Liver (tissue), 3 donors: Measurements from ENCODE around the gene ILDR2.

Experiments used
- FOXA1 ChIP-seq: IDR thresholded peaks from 2 replicates; pipeline ENCODE4 v1.6.1; 2016; ENCODE audit warnings: antibody characterized with exemption
- FOXA2 ChIP-seq: IDR thresholded peaks from 2 replicates; pipeline ENCODE4 v1.6.1; 2016; ENCODE audit warnings: antibody characterized with exemption
- GABPA ChIP-seq, 2 donors: IDR thresholded peaks in 1 of 2; conservative IDR thresholded peaks in 1 of 2; 2 replicates each; pipeline ENCODE4 v1.6.1; 2016; ENCODE audit warnings: antibody characterized with exemption in 2 of 2, mild to moderate bottlenecking in 1 of 2, moderate library complexity in 1 of 2
- HNF4A ChIP-seq, 2 donors: conservative IDR thresholded peaks; 2 replicates each; pipeline ENCODE4 v1.6.1; 2016; ENCODE audit warnings: antibody characterized with exemption in 2 of 2, mild to moderate bottlenecking in 2 of 2
- JUND ChIP-seq, 2 donors: IDR thresholded peaks; 2 replicates each; pipeline ENCODE4 v1.6.1; 2016; ENCODE audit warnings: antibody characterized with exemption in 2 of 2
- MAX ChIP-seq: IDR thresholded peaks from 2 replicates; pipeline ENCODE4 v1.6.1; 2016; ENCODE audit warnings: antibody characterized with exemption
- NR2F2 ChIP-seq: IDR thresholded peaks from 2 replicates; pipeline ENCODE4 v1.6.1; 2016; ENCODE audit warnings: antibody characterized with exemption
- RAD21 ChIP-seq, 2 donors: IDR thresholded peaks; 2 replicates each; pipeline ENCODE4 v1.6.1; 2016; ENCODE audit warnings: antibody characterized with exemption in 2 of 2, mild to moderate bottlenecking in 2 of 2
- TAF1 ChIP-seq: conservative IDR thresholded peaks from 2 replicates; pipeline ENCODE4 v1.6.1; 2016; ENCODE audit warnings: antibody characterized with exemption, mild to moderate bottlenecking
- YY1 ChIP-seq: IDR thresholded peaks from 2 replicates; pipeline ENCODE4 v1.6.1; 2016; ENCODE audit warnings: antibody characterized with exemption, mild to moderate bottlenecking
- TF ChIP-seq, protein P1 (sequence below): fragments of 150-350 bp; IDR thresholded peaks from 2 replicates; pipeline ENCODE4 v1.5.1; 2017; ENCODE audit warnings: improper control_type of control experiment, low read depth, low read length; ENCODE audit not compliant: missing input control
- TF ChIP-seq, protein P2 (sequence below): IDR thresholded peaks from 2 replicates; pipeline ENCODE4 v1.6.1; 2016; ENCODE audit warnings: antibody characterized with exemption, mild to moderate bottlenecking
- TF ChIP-seq, protein P3 (sequence below): IDR thresholded peaks from 2 replicates; pipeline ENCODE4 v1.6.1; 2016; ENCODE audit warnings: antibody characterized with exemption
- TF ChIP-seq, protein P4 (sequence below): IDR thresholded peaks from 2 replicates; pipeline ENCODE4 v1.6.1; 2016; ENCODE audit warnings: antibody characterized with exemption
- donor health status: healthy.
- donor health status: healthy.

DNA sequence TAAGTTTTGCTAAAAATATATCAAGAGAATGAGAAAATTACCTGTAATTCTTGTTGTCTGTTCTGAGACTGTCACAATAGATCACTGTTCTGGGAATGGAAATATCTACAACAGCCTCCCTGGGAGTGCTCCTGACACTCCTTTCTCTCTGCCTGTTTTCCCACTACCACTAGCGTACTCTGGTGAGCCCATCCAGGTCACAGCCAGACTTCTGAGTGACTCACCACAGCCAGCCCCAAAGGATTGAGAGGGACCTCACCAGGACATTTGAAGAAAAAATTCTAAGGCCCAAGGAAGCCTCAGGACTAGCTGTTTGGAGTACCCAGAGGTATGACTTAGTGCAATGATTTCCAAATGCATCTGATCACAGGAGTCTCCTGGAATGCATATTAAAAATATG is 60.3 kb downstream of the ILDR2 start:
- TF ChIP-seq, protein P1, sequence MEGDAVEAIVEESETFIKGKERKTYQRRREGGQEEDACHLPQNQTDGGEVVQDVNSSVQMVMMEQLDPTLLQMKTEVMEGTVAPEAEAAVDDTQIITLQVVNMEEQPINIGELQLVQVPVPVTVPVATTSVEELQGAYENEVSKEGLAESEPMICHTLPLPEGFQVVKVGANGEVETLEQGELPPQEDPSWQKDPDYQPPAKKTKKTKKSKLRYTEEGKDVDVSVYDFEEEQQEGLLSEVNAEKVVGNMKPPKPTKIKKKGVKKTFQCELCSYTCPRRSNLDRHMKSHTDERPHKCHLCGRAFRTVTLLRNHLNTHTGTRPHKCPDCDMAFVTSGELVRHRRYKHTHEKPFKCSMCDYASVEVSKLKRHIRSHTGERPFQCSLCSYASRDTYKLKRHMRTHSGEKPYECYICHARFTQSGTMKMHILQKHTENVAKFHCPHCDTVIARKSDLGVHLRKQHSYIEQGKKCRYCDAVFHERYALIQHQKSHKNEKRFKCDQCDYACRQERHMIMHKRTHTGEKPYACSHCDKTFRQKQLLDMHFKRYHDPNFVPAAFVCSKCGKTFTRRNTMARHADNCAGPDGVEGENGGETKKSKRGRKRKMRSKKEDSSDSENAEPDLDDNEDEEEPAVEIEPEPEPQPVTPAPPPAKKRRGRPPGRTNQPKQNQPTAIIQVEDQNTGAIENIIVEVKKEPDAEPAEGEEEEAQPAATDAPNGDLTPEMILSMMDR, result no peak
- TF ChIP-seq MAX (no peak), RAD21 (IDR thresholded peaks at IDR 0.05) (no peak), HNF4A (conservative IDR thresholded peaks at IDR 0.05) (no peak), YY1 (no peak), JUND (IDR thresholded peaks at IDR 0.05) (no peak), GABPA (IDR thresholded peaks at IDR 0.05 in 1 of 2, conservative IDR thresholded peaks at IDR 0.05 in 1 of 2) (no peak), FOXA2 (no peak), NR2F2 (no peak), TAF1 (no peak), FOXA1 (no peak)
- TF ChIP-seq, protein P2, sequence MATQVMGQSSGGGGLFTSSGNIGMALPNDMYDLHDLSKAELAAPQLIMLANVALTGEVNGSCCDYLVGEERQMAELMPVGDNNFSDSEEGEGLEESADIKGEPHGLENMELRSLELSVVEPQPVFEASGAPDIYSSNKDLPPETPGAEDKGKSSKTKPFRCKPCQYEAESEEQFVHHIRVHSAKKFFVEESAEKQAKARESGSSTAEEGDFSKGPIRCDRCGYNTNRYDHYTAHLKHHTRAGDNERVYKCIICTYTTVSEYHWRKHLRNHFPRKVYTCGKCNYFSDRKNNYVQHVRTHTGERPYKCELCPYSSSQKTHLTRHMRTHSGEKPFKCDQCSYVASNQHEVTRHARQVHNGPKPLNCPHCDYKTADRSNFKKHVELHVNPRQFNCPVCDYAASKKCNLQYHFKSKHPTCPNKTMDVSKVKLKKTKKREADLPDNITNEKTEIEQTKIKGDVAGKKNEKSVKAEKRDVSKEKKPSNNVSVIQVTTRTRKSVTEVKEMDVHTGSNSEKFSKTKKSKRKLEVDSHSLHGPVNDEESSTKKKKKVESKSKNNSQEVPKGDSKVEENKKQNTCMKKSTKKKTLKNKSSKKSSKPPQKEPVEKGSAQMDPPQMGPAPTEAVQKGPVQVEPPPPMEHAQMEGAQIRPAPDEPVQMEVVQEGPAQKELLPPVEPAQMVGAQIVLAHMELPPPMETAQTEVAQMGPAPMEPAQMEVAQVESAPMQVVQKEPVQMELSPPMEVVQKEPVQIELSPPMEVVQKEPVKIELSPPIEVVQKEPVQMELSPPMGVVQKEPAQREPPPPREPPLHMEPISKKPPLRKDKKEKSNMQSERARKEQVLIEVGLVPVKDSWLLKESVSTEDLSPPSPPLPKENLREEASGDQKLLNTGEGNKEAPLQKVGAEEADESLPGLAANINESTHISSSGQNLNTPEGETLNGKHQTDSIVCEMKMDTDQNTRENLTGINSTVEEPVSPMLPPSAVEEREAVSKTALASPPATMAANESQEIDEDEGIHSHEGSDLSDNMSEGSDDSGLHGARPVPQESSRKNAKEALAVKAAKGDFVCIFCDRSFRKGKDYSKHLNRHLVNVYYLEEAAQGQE, result no peak
- TF ChIP-seq, protein P3, sequence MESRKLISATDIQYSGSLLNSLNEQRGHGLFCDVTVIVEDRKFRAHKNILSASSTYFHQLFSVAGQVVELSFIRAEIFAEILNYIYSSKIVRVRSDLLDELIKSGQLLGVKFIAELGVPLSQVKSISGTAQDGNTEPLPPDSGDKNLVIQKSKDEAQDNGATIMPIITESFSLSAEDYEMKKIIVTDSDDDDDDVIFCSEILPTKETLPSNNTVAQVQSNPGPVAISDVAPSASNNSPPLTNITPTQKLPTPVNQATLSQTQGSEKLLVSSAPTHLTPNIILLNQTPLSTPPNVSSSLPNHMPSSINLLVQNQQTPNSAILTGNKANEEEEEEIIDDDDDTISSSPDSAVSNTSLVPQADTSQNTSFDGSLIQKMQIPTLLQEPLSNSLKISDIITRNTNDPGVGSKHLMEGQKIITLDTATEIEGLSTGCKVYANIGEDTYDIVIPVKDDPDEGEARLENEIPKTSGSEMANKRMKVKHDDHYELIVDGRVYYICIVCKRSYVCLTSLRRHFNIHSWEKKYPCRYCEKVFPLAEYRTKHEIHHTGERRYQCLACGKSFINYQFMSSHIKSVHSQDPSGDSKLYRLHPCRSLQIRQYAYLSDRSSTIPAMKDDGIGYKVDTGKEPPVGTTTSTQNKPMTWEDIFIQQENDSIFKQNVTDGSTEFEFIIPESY, result no peak
- TF ChIP-seq, protein P4, sequence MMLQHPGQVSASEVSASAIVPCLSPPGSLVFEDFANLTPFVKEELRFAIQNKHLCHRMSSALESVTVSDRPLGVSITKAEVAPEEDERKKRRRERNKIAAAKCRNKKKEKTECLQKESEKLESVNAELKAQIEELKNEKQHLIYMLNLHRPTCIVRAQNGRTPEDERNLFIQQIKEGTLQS, result no peak
